LNCaP clone FGC (cell line): ENCODE measurements around the gene FCAMR.

ENCODE experiments used
- DNase-seq: peaks from one replicate; pipeline ENCODE4 v3.0.0-alpha.2; 2011; ENCODE audit warnings: low read depth
- H3K4me3 ChIP-seq: 2 replicates; pipeline ENCODE4 v1.5.1; 2011; ENCODE audit warnings: mild to moderate bottlenecking, low read depth, low read length, control low read depth
- CTCF ChIP-seq: IDR thresholded peaks from 2 replicates; pipeline ENCODE4 v1.5.1; 2012; ENCODE audit warnings: mild to moderate bottlenecking; ENCODE audit not compliant: control insufficient read depth, insufficient read depth; ENCODE audit errors: extremely low read depth

Gene FCAMR

GRCh38 chr1:206923009-206923960 is 47.0 kb downstream of the FCAMR start:
- DNase-seq = no peak

GRCh38 chr1:206922524-206922923 is 47.7 kb downstream of the FCAMR start:
- H3K4me3 ChIP-seq = no peak overlapping the region
- DNase-seq = no peak
- no peak for TF ChIP-seq CTCF

More at GRCh38 chr1:206923009-206923960, 47.0 kb downstream of the FCAMR start:
- no peak for TF ChIP-seq CTCF
- no peak overlapping the region for H3K4me3 ChIP-seq

- no peak within 1 kb of the TSS for H3K4me3 ChIP-seq
- TF ChIP-seq CTCF = no peak
- no peak for DNase-seq
These were observed 48.4 kb downstream of the FCAMR start, which contains the start of gene FCMR for GRCh38 chr1:206921772-206922265. TSS of gene FCMR (minus strand) at chr1:206921941. CDS start at chr1:206921854, 87 bp downstream.

GRCh38 chr1:206918076-206918475 is 52.2 kb downstream of the FCAMR start:
- H3K4me3 ChIP-seq = no peak overlapping the region
- DNase-seq = no peak
- no peak for TF ChIP-seq CTCF

GRCh38 chr1:206916000-206916709 is 54.1 kb downstream of the FCAMR start:
- H3K4me3 ChIP-seq = no peak overlapping the region
- TF ChIP-seq CTCF = no peak
- DNase-seq = no peak

DNA sequence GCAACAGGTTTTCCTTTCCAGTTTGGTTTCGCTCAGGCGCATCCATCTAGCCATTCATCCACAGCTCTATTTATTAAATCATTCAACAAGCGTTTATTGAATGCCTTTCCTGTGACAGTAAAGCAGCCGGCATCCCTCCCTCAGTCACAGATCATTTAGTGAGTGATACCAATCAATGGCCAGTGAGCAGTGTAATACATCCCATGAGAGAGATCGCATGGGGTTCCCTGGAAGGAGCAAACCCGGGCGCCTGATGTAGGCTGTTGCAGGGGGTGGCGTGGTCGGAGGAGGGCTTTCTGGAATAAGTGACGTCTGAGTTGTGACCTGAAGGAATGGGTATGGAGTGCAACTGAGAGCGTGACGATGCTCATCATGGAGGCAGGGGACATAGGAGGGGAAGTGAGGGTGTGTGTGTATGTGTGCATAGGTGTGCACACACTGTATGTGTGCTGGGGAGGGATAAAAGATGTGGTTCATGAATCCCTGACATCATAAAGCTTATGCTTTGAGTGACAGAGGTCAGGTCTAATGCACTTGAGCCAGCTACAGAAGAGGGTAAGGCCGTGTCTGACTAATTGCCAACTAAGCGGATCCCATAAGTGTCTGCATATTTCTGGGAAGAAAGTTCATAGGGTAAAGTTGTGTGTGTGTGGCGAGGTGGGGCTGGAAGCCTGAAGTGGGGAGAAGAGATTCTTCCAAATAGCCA is 55.1 kb downstream of the FCAMR start:
- H3K4me3 ChIP-seq = no peak overlapping the region
- no peak for DNase-seq
- no peak for TF ChIP-seq CTCF
